Activated CD8-positive, alpha-beta T cell treated with anti-CD3 and anti-CD28 coated beads for 36 hours (primary cell): ENCODE results near the gene GLYATL1. TPM values are rescaled to one million over a fixed set of nuclear protein-coding genes. Genes with fewer than 3 reads are reported as not detected.

Source experiments
- ATAC-seq: fragments of 200-7000 bp; cut with Tn5 transposase; one replicate; pipeline ENCODE4 v1.10.0; 2021; ENCODE audit warnings: mild to moderate bottlenecking, moderate library complexity
- CTCF ChIA-PET: fragments of 350-600 bp; sonication (Branson Sonifier 250); formaldehyde crosslinking; loops from one replicate; lab custom pipeline; 2021; ENCODE audit warnings: antibody characterized with exemption; lab: Charles Lee
- POLR2A ChIA-PET: fragments of 350-600 bp; sonication (Branson Sonifier 250); formaldehyde crosslinking; loops from one replicate; lab custom pipeline; 2021; ENCODE audit warnings: antibody characterized with exemption; lab: Charles Lee
- DNase-seq: peaks from one replicate; pipeline ENCODE4 v3.0.0-alpha.2; 2020
- H3K27ac Mint-ChIP-seq: one replicate; pipeline ENCODE4 v1.8.0; 2021; ENCODE audit warnings: mild to moderate bottlenecking, mixed read lengths
- H3K27me3 Mint-ChIP-seq: one replicate; pipeline ENCODE4 v1.8.0; 2021; ENCODE audit warnings: mixed read lengths
- H3K36me3 Mint-ChIP-seq: one replicate; pipeline ENCODE4 v1.8.0; 2021; ENCODE audit warnings: low read depth, mixed read lengths
- H3K4me1 Mint-ChIP-seq: one replicate; pipeline ENCODE4 v1.8.0; 2021; ENCODE audit warnings: low read depth, mixed read lengths
- H3K4me3 Mint-ChIP-seq: one replicate; pipeline ENCODE4 v1.8.0; 2021; ENCODE audit warnings: mild to moderate bottlenecking, moderate library complexity, mixed read lengths
- H3K9me3 Mint-ChIP-seq: one replicate; pipeline ENCODE4 v1.8.0; 2021; ENCODE audit warnings: mixed read lengths
- intact Hi-C: fragments of 100-400 bp; cut with micrococcal nuclease; formaldehyde crosslinking; loops from one replicate; pipeline ENCODE4 v1.10.0; 2022
- total RNA-seq, 2 experiments: library from RNA; stranded (reverse); gene quantifications; one replicate each; pipeline ENCODE4 v1.2.3, GENCODE V29; 2021
- TF ChIP-seq, protein P1 (sequence below): fragments of 200-600 bp; IDR thresholded peaks from one replicate; pipeline ENCODE4 v1.8.0; 2022; ENCODE audit warnings: antibody characterized with exemption, mild to moderate bottlenecking

GLYATL1 gene
- total RNA-seq, 2 experiments from 2014 or later, result 0.18 TPM; not detected in 1

DNA sequence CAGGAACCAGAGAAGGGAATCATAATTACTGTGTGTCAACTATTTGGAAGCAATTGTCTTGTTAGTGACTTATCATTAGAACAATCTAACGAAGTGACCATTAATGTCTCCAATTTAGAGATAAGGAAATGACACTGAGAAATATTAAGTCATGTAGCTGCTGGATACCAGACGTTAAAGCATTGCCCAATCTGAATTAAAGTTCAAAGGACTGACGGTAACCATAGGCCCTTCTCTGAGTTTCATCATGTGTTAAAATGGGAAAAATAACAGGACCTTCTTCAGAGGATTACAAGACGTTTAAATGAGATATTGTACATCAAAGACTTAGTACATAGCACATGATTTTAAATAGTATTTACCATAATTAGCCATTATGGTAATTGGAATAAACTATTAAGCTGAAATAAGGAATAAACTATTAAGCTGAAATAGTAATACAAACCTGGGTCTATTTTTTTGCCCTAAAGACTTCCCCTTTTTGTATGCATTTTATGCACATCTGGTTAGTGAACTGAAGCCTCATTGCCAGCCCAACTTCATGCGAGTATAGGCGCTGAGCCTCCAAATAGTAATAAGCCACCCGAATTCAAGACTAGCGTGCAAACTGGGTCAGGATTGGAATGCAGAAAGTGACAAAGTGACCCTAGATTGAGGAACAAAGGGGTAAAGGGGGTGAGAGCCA is 41.0 kb downstream of the GLYATL1 start:
- CTCF ChIA-PET, result no interaction called here

DNA sequence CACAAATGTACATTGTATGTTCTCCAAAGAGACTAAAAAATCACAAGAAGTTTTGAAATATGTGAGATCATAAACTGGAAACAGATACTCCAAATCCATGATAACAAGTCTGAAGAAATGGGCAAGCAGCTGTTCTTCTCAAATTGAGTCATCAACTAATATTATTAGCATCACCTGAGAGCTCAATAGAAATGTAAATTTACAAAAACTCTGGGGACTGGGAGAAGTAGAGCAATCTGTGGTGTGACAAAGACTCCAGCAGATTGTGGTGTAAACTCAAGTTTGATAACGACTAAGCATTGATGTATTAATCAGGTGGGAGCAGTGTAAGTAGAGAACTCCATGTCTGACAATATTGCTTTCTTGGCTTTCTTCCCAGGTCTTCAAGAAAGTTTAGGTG is 53.2 kb downstream of the GLYATL1 start:
- Mint-ChIP-seq H3K27me3 (peaks cover 9% of the 10 kb centered on the region), H3K36me3 (no peaks in the 10 kb centered on the region), H3K4me3 (no peak overlapping the region), H3K9me3 (no peaks in the 10 kb centered on the region), H3K4me1 (no peaks in the 10 kb centered on the region), H3K27ac (no peak overlapping the region)
- POLR2A ChIA-PET, result no interaction called here
- TF ChIP-seq, protein P1, sequence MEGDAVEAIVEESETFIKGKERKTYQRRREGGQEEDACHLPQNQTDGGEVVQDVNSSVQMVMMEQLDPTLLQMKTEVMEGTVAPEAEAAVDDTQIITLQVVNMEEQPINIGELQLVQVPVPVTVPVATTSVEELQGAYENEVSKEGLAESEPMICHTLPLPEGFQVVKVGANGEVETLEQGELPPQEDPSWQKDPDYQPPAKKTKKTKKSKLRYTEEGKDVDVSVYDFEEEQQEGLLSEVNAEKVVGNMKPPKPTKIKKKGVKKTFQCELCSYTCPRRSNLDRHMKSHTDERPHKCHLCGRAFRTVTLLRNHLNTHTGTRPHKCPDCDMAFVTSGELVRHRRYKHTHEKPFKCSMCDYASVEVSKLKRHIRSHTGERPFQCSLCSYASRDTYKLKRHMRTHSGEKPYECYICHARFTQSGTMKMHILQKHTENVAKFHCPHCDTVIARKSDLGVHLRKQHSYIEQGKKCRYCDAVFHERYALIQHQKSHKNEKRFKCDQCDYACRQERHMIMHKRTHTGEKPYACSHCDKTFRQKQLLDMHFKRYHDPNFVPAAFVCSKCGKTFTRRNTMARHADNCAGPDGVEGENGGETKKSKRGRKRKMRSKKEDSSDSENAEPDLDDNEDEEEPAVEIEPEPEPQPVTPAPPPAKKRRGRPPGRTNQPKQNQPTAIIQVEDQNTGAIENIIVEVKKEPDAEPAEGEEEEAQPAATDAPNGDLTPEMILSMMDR, result no peak
- DNase-seq, result no peak
- intact Hi-C loops, result no loop called here
- CTCF ChIA-PET, result no interaction called here
- no peak for ATAC-seq

More for the DNA sequence above, 41.0 kb downstream of the GLYATL1 start:
- intact Hi-C loops, result no loop called here
- H3K4me3 Mint-ChIP-seq, result no peak overlapping the region
- TF ChIP-seq, protein P1, result no peak
- DNase-seq (no peak), ATAC-seq (no peak)
- no peaks in the 10 kb centered on the region for H3K36me3 Mint-ChIP-seq
- POLR2A ChIA-PET, result no interaction called here
- no peak overlapping the region for H3K27ac Mint-ChIP-seq
- no peaks in the 10 kb centered on the region for H3K4me1 Mint-ChIP-seq
- H3K9me3 Mint-ChIP-seq, result peaks cover 3% of the 10 kb centered on the region
- H3K27me3 Mint-ChIP-seq, result no peaks in the 10 kb centered on the region

DNA sequence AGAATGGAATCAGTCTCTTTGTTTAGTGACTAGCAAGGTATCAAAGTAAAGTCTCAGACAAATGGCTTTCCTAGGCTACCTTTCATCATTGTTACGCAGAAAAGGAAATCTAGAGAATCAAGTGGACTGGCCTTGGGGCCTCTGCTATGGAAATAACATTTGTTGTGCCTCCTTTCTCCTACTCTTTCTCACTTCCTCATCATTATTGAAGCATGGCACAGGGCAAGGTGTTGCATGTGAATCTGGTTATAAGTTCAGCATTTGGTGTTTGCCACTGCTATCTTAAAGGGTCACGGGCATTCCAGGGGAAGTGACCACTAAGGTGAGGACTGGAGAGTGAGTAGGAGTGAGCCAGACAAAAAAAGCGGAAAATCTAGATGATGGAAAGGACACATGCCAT is 54.9 kb downstream of the GLYATL1 start:
- ChIA-PET CTCF (no interaction called here), POLR2A (no interaction called here)
- TF ChIP-seq, protein P1, result no peak
- Mint-ChIP-seq H3K27me3 (peaks cover 5% of the 10 kb centered on the region), H3K4me3 (no peak overlapping the region), H3K27ac (no peak overlapping the region), H3K4me1 (no peaks in the 10 kb centered on the region), H3K36me3 (no peaks in the 10 kb centered on the region), H3K9me3 (no peaks in the 10 kb centered on the region)
- no peak for ATAC-seq
- intact Hi-C loops, result no loop called here
- no peak for DNase-seq

DNA sequence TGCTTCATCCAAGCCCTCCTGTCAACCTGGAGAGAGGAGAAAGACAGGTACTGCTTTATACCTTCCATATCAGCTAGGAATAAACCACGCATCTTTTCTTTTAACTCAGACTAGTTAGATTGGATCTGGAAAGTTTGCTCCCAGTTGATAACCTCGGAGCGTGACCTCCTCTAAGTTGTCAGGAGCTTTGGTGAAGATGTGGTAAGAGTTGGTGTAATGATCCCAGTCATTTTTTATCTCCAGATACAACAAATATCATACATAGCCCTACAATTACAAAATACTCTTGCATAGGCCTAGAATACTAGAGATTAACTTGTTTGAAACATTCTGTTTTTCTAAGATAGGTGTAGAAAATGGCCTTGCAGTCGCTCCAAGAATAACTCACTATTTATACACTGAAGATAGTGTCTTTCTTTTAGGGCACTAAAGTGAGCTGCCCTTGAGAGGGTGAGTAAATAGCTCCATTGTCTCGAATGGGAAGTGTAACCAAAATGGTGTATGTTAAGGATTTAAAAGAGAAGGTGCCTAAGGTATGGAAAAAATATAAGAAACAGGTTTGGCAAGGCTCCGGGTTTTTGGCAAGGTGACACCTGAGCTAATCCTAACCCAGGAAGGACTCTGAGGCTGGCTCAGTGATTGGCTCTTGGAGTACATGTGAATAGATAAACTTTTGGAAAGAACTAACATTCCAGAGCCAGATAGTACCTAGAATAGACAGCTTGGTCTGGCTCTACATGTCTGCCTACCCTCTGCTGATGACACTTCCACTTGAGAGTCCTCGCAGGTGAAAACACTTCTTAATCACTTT is 59.4 kb downstream of the GLYATL1 start:
- DNase-seq (no peak), ATAC-seq (no peak)
- no peak overlapping the region for H3K27ac Mint-ChIP-seq
- no peaks in the 10 kb centered on the region for H3K4me1 Mint-ChIP-seq
- intact Hi-C loops, result no loop called here
- H3K9me3 Mint-ChIP-seq, result no peaks in the 10 kb centered on the region
- ChIA-PET CTCF (no interaction called here), POLR2A (no interaction called here)
- H3K27me3 Mint-ChIP-seq, result no peaks in the 10 kb centered on the region
- TF ChIP-seq, protein P1, result no peak
- no peaks in the 10 kb centered on the region for H3K36me3 Mint-ChIP-seq
- H3K4me3 Mint-ChIP-seq, result no peak overlapping the region

DNA sequence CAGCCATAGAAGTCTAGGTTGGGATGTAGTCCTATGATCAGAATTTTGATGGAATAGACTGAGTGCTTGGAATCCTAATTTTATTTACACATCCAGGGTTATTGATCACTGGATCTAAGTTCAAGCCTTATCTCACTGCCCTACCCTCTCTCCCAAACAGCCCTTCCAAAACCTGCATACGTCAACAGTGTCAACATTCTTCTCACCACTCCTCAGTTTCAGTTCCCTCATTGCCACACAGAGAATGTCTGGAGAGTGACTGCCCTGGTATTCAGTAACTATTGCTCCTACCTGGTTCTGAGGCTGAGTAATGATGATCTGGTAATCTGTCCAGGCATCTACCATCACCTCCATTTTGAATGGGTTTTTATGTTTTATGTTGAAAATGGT is 60.0 kb downstream of the GLYATL1 start:
- no peak for ATAC-seq

More for the DNA sequence above, 60.0 kb downstream of the GLYATL1 start:
- Mint-ChIP-seq H3K4me3 (no peak overlapping the region), H3K4me1 (no peaks in the 10 kb centered on the region), H3K27me3 (no peaks in the 10 kb centered on the region), H3K36me3 (no peaks in the 10 kb centered on the region), H3K9me3 (no peaks in the 10 kb centered on the region), H3K27ac (no peak overlapping the region)
- intact Hi-C loops, result no loop called here
- ChIA-PET CTCF (no interaction called here), POLR2A (no interaction called here)
- no peak for DNase-seq
- TF ChIP-seq, protein P1, result no peak
